ENCODE measurements around the gene DCAF7. TPM values are rescaled to one million over a fixed set of nuclear protein-coding genes. Genes with fewer than 3 reads are reported as not detected.

DCAF7 gene
- polyA plus RNA-seq, 3 donors: 41.9 to 89.4 (median 58.1) TPM

DNA sequence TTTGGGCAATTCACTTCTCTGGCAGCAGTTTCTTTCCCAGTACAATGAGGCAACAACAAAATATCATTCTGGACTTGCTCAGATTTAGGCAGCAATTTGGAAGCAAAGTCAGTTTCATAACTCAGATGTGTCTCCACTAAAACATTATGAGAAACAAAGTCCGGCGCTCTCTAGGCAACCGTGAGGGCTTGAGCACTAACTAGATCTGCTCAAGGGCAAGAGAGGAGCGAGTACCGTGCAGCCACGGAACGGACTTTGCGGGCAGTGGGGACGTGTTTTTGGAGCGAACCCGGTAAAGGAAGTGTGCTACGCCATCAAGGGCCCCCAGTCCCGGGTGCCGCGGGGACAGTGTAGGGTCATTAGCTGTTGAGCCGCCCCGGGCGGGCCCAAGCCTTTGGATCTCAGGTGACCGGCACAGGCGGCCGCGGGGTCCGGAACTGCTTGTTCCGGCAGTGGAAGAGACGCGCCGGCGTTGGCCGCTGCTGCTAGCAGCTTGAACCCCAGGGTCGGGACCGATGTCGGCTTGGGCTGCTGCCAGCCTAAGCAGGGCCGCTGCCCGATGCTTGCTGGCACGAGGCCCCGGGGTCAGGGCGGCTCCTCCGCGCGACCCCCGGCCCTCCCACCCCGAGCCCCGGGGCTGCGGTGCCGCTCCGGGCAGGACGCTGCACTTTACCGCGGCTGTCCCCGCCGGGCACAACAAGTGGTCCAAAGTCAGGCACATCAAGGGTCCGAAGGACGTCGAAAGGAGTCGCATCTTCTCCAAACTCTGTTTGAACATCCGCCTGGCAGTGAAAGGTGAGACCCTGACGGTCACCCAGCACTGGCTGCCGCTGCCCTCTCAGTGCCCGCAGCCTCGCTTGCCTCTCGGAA, 50.5 kb downstream of the DCAF7 start, which contains the start of gene TACO1:
Gene TACO1 (plus strand): TSS at position 327 of the 870 bp plus-strand sequence. CDS start 189 bp downstream, at position 516.
- Histone ChIP-seq H3K36me3 (replicated peaks in 1 of 2; ENCODE audit: control insufficient read depth in 1 of 2, insufficient read depth in 2 of 2, low read length in 2 of 2) (peaks cover 16 to 24% of the 10 kb centered on the region in 2 donors), H4K20me1 (ENCODE audit: insufficient read depth, low read length) (no peaks in the 10 kb centered on the region), H3K4me2 (replicated peaks; ENCODE audit: extremely low read depth, low read length, poor library complexity, severe bottlenecking) (peak within 1 kb of the TSS; percentile 89), H3K9me3 (replicated peaks in 1 of 2; ENCODE audit: control insufficient read depth in 1 of 2, insufficient read depth in 1 of 2, low read length in 2 of 2) (no peaks in the 10 kb centered on the region), H3K27ac (ENCODE audit: low read depth in 1 of 2, low read length in 2 of 2) (peak within 1 kb of the TSS; percentile 3 to 82), H3K4me3 (replicated peaks in 1 of 3; ENCODE audit: low read depth in 2 of 3, low read length in 3 of 3) (peak within 1 kb of the TSS; percentile 70 to 90 (median 80)), H3K9ac (ENCODE audit: insufficient read depth, low read length, poor library complexity, severe bottlenecking) (peak within 1 kb of the TSS; percentile 93), H2AFZ (ENCODE audit: insufficient read depth, low read depth, low read length, poor library complexity, severe bottlenecking) (peak within 1 kb of the TSS; percentile 98), H3K79me2 (ENCODE audit: insufficient read depth, low read length) (peaks cover 8% of the 10 kb centered on the region), H3K4me1 (ENCODE audit: control insufficient read depth in 1 of 2, insufficient read depth in 2 of 2, low read length in 2 of 2) (peaks cover 14 to 18% of the 10 kb centered on the region in 2 donors), H3K27me3 (ENCODE audit: control insufficient read depth in 2 of 2, insufficient read depth in 2 of 2, low read length in 2 of 2) (no peaks in the 10 kb centered on the region)
- H3K4me3 Mint-ChIP-seq: peak within 1 kb of the TSS; percentile 87 to 97
- peaks cover 14% of the 10 kb centered on the region for H3K4me1 Mint-ChIP-seq
- H3K27me3 Mint-ChIP-seq (ENCODE audit: low read depth in 3 of 3): peaks cover 0 to 3% (median 0%) of the 10 kb centered on the region in 3 donors
- TF ChIP-seq, protein P1, sequence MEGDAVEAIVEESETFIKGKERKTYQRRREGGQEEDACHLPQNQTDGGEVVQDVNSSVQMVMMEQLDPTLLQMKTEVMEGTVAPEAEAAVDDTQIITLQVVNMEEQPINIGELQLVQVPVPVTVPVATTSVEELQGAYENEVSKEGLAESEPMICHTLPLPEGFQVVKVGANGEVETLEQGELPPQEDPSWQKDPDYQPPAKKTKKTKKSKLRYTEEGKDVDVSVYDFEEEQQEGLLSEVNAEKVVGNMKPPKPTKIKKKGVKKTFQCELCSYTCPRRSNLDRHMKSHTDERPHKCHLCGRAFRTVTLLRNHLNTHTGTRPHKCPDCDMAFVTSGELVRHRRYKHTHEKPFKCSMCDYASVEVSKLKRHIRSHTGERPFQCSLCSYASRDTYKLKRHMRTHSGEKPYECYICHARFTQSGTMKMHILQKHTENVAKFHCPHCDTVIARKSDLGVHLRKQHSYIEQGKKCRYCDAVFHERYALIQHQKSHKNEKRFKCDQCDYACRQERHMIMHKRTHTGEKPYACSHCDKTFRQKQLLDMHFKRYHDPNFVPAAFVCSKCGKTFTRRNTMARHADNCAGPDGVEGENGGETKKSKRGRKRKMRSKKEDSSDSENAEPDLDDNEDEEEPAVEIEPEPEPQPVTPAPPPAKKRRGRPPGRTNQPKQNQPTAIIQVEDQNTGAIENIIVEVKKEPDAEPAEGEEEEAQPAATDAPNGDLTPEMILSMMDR (IDR thresholded peaks at IDR 0.05): no peak
- H3K36me3 Mint-ChIP-seq: peaks cover 16 to 33% of the 10 kb centered on the region in 2 donors
- intact Hi-C loops (cut with micrococcal nuclease): no loop called here
- H3K9me3 Mint-ChIP-seq: no peaks in the 10 kb centered on the region
- WGBS (ENCODE audit: insufficient coverage): under 1% methylated on average over 58 of the region's 61 CpGs
- peak within 1 kb of the TSS in 6 of 7 donors; percentile 50 to 89 (median 82) for H3K27ac Mint-ChIP-seq
- peak; percentile 62 to 69 (median 68) for DNase-seq

DNA sequence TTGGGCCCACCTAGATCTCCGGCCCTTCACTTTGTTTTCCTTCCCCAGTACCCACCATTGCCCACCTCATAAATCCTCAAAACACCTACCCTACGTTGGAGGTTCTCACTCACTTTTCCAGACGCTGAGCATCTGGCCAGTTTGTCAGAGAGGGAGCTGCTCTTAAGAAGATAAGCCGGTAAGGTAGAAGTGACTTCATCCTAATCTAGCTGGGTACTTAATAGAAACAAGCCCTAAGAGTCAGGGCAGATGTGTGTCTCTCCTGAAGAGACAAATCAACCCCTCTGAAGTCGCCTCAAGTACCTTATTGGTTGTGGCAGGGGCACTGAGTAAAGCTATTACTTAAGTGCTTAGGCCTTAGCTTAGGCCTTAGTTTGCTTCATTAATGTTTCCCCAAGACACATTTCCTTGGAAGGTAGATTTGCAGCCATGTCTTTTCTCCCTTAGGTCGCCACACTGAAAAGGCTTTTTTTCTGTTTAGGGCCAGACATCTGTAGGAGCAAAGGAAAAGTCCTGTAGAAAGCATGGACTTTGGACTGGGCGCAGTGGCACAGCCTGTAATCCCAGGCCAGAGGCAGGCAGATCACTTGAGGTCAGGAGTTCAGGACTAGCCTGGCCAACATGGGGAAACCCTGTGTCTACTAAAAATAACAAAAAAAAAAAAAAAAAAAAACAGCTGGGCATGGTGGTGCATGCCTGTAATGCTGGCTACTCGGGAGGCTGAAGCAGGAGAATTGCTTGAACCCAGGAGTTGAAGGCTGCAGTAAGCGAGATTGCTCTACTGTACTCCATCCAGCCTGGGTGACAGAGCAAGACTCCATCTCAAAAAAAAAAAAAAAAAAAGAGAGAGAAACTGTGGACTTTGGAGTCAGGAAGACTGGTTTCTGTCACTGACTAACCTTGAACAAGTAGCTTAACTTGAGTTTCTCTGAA, 51.4 kb downstream of the DCAF7 start:
- Histone ChIP-seq H3K9me3 (replicated peaks in 1 of 2; ENCODE audit: control insufficient read depth in 1 of 2, insufficient read depth in 1 of 2, low read length in 2 of 2) (no peaks in the 10 kb centered on the region), H3K9ac (ENCODE audit: insufficient read depth, low read length, poor library complexity, severe bottlenecking) (peak overlapping the region; percentile 93), H4K20me1 (ENCODE audit: insufficient read depth, low read length) (no peaks in the 10 kb centered on the region), H3K27ac (ENCODE audit: low read depth in 1 of 2, low read length in 2 of 2) (peak overlapping the region in 1 of 2 donors; percentile 82), H3K4me1 (ENCODE audit: control insufficient read depth in 1 of 2, insufficient read depth in 2 of 2, low read length in 2 of 2) (peaks cover 14 to 18% of the 10 kb centered on the region in 2 donors), H3K4me2 (replicated peaks; ENCODE audit: extremely low read depth, low read length, poor library complexity, severe bottlenecking) (peak overlapping the region; percentile 89), H3K79me2 (ENCODE audit: insufficient read depth, low read length) (peaks cover 8% of the 10 kb centered on the region), H3K27me3 (ENCODE audit: control insufficient read depth in 2 of 2, insufficient read depth in 2 of 2, low read length in 2 of 2) (no peaks in the 10 kb centered on the region), H3K36me3 (replicated peaks in 1 of 2; ENCODE audit: control insufficient read depth in 1 of 2, insufficient read depth in 2 of 2, low read length in 2 of 2) (peaks cover 25 to 33% of the 10 kb centered on the region in 2 donors), H3K4me3 (replicated peaks in 1 of 3; ENCODE audit: low read depth in 2 of 3, low read length in 3 of 3) (peak overlapping the region; percentile 70 to 90 (median 80)), H2AFZ (ENCODE audit: insufficient read depth, low read depth, low read length, poor library complexity, severe bottlenecking) (peak overlapping the region; percentile 98)
- 6% methylated on average over 2 of the region's 9 CpGs for WGBS (ENCODE audit: insufficient coverage)
- H3K36me3 Mint-ChIP-seq: peaks cover 25 to 35% of the 10 kb centered on the region in 2 donors
- H3K4me1 Mint-ChIP-seq: peaks cover 14% of the 10 kb centered on the region
- H3K4me3 Mint-ChIP-seq: peak overlapping the region; percentile 87 to 97
- no peaks in the 10 kb centered on the region for H3K9me3 Mint-ChIP-seq
- DNase-seq: no peak
- TF ChIP-seq, protein P1 (IDR thresholded peaks at IDR 0.05): no peak
- H3K27me3 Mint-ChIP-seq (ENCODE audit: low read depth in 3 of 3): peaks cover 0 to 3% (median 0%) of the 10 kb centered on the region in 3 donors
- H3K27ac Mint-ChIP-seq: peak overlapping the region in 6 of 7 donors; percentile 50 to 83 (median 80)
- intact Hi-C loops (cut with micrococcal nuclease): no loop called here

Measured in CD14-positive monocyte (primary cell).